Measurements from ENCODE around the gene CD200.

GRCh38 chr3:112407214-112407887 lies 74.4 kb downstream of the CD200 start:
- TF ChIP-seq CTCF (IDR thresholded peaks at IDR 0.05) (no peak), POLR2AphosphoS5 (IDR thresholded peaks at IDR 0.05; ENCODE audit: insufficient read depth in 1 of 2, low read depth in 1 of 2) (no peak), POLR2A (IDR thresholded peaks at IDR 0.05) (no peak)

All from vagina (tissue), 2 donors.